ENCODE measurements around the gene KIT. TPM values are rescaled to one million over a fixed set of nuclear protein-coding genes. Genes with fewer than 3 reads are reported as not detected.

The KIT gene
- total RNA-seq, 4 donors from 2014 or later = 3.6 to 12.1 (median 9.2) TPM

DNA sequence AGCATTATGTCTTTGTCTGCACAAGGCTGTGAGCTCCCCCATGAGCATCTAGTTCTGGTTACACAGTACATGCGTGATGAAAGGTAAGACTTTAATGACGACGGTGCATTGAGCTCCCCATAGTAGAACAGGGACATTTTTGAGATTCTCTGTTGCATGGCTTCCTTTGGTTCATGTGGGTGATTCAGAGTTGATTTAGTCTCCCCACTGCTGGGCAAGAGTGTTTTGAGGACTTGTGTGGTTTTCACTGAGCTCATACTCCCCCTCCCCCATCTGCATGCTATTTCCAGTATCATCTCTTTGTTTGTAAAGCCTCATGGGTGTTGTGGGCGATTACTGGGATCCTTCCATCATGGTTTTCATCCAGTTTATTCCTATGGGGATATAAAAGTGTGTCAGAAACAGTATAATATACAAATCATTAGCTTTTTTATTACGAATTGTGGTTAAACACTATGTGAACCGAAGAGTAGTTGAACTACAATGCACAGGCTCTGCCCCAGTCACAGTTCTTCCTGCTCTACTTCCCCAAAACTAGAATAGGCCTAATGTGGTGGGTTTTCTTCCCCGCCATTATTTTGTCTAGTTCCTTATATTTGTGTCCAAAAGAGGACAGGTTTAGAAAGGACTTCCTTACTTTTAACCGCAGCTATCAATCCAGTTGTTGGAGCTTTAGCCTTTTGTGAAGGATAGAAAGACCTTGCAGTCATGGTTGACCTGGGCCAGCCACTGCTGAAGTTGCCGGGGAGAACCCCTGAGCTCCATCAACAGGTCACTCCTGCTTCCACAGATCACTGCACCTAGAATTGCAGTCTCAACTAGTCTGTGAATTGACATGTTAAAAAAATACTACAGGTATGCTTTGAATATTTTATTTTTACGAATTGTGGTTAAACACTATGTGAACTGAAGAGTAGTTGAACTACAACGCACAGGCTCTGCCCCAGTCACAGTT, 30.4 kb downstream of the KIT start:
- TF ChIP-seq, protein P1, sequence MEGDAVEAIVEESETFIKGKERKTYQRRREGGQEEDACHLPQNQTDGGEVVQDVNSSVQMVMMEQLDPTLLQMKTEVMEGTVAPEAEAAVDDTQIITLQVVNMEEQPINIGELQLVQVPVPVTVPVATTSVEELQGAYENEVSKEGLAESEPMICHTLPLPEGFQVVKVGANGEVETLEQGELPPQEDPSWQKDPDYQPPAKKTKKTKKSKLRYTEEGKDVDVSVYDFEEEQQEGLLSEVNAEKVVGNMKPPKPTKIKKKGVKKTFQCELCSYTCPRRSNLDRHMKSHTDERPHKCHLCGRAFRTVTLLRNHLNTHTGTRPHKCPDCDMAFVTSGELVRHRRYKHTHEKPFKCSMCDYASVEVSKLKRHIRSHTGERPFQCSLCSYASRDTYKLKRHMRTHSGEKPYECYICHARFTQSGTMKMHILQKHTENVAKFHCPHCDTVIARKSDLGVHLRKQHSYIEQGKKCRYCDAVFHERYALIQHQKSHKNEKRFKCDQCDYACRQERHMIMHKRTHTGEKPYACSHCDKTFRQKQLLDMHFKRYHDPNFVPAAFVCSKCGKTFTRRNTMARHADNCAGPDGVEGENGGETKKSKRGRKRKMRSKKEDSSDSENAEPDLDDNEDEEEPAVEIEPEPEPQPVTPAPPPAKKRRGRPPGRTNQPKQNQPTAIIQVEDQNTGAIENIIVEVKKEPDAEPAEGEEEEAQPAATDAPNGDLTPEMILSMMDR (IDR thresholded peaks at IDR 0.05; ENCODE audit: low read depth) = no peak

DNA sequence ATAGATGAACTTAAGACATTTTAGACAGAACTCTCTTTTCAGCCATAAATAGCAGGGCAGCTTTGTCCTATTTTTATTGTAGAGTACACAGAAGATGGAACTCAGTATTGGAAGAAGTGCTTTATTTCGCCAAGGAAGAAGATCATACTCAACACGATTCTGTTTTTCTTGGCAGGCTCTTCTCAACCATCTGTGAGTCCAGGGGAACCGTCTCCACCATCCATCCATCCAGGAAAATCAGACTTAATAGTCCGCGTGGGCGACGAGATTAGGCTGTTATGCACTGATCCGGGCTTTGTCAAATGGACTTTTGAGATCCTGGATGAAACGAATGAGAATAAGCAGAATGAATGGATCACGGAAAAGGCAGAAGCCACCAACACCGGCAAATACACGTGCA, 37.6 kb downstream of the KIT start:
- TF ChIP-seq, protein P1 (IDR thresholded peaks at IDR 0.05; ENCODE audit: low read depth) = no peak

DNA sequence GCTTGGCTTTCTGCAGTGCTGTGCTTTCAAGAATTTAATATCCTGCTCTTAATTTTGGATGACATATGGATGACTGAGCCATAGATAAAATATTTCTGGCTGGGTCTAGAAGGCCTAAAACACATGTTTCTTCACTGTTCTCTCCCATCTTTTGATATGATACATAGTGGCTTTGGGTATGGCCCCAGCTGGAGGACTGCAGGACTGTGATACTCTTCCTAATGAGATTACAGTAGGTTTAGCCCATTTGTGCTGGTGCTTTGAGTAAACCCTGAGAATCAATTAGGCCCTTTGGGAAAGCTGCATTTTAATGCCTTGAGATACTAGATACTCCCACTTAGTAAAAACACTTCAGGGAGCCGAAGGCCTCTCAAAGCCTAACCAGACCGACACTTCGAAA, 38.0 kb downstream of the KIT start:
- TF ChIP-seq, protein P1 (IDR thresholded peaks at IDR 0.05; ENCODE audit: low read depth) = no peak

DNA sequence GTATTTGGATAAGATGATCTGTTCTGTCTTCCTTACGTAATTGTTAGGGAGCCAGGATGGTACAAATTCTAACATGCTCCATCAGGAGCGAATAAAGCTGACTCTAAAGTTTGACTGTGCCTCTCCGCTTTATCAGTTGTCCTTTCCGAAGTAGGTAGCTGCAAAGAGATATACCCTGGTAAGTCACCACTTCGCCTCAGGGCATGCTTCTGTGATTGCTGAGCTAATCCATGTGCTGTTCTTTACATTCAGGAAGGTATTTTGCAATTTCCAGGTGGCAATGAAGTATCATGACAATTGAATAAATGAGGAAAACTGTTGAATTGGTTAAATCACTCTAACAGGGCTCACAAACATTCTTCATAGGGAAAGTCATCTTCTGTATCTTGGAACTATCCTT, 38.9 kb downstream of the KIT start:
- TF ChIP-seq, protein P1 (IDR thresholded peaks at IDR 0.05; ENCODE audit: low read depth) = no peak

- TF ChIP-seq, protein P1 (IDR thresholded peaks at IDR 0.05; ENCODE audit: low read depth) = no peak
Observed at GRCh38 chr4:54700986-54701385, 43.2 kb downstream of the KIT start.

DNA sequence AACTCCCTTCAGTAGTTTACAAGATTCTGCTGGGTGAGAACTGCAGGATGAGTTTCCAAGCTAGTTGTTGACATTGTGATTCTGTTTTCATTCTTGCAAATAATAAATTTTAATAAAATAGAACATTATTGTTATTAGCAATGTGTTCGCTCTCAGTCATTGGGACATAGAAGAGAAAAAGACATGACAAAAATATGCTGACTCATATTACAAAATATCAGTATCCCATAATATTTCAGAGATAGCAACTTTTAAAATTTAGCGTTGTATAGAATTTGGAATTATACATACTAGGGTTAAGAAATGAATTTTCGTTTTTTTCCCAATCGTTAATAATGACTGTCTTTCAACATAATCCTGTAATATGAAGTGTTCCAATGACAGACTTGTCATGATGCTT, 45.4 kb downstream of the KIT start:
- TF ChIP-seq, protein P1 (IDR thresholded peaks at IDR 0.05; ENCODE audit: low read depth) = no peak

- TF ChIP-seq, protein P1 (IDR thresholded peaks at IDR 0.05; ENCODE audit: low read depth) = no peak
Observed at GRCh38 chr4:54707406-54707805, 49.6 kb downstream of the KIT start.
